ENCODE data around the gene OTX2.

Gene OTX2

DNA sequence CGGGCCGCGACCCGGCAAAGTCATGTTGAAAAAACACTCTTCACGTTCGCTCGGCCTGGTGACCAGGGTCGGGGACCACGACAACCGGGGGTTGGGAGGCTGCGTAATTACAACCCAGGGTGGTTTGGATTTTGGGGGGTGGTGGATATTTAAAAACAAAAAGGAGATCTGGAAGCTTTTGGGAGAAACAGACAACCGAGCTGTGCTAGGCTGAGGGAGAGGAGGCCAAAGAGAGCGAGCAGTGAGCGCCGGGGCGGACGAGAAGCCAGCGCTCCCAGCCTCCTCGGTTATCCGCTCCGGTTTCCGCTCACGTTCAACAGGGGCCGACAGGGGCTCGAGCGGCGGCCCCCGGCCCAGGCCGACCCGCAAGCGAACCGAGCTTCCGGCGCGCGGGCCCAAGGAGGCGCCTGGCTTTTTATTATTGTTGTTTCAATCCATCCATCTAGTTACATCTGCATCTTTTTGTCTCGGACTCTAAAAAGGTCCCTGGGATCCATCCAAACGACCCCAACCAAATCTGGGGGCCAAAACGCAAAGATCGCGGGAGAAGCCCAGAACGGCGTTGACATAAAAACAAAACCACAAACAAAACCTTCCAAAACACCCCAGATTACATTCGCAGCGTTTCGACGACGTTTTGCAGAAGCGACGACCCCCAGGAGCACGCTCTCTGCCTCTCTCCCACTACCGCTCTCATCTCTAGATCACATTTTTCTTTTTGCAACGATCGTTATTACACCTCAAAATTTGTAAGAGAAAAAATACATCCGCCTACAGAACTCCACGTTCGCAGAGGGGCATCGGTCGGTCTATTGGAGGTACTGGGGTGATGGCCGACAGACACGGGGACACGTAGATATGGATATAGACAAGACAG, 771 bp downstream of the OTX2 start:
- TF ChIP-seq, protein P1, sequence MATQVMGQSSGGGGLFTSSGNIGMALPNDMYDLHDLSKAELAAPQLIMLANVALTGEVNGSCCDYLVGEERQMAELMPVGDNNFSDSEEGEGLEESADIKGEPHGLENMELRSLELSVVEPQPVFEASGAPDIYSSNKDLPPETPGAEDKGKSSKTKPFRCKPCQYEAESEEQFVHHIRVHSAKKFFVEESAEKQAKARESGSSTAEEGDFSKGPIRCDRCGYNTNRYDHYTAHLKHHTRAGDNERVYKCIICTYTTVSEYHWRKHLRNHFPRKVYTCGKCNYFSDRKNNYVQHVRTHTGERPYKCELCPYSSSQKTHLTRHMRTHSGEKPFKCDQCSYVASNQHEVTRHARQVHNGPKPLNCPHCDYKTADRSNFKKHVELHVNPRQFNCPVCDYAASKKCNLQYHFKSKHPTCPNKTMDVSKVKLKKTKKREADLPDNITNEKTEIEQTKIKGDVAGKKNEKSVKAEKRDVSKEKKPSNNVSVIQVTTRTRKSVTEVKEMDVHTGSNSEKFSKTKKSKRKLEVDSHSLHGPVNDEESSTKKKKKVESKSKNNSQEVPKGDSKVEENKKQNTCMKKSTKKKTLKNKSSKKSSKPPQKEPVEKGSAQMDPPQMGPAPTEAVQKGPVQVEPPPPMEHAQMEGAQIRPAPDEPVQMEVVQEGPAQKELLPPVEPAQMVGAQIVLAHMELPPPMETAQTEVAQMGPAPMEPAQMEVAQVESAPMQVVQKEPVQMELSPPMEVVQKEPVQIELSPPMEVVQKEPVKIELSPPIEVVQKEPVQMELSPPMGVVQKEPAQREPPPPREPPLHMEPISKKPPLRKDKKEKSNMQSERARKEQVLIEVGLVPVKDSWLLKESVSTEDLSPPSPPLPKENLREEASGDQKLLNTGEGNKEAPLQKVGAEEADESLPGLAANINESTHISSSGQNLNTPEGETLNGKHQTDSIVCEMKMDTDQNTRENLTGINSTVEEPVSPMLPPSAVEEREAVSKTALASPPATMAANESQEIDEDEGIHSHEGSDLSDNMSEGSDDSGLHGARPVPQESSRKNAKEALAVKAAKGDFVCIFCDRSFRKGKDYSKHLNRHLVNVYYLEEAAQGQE (IDR thresholded peaks at IDR 0.05; ENCODE audit: insufficient read depth in 1 of 2, low read depth in 2 of 2, low read length in 2 of 2): no peak
- TF ChIP-seq POLR2AphosphoS5 (IDR thresholded peaks at IDR 0.05; ENCODE audit: low read depth, low read length) (no peak), SIN3A (IDR thresholded peaks at IDR 0.05; ENCODE audit: borderline replicate concordance, insufficient read depth, low read length) (no peak), FOXP2 (optimal IDR thresholded peaks at IDR 0.05; ENCODE audit: borderline replicate concordance, extremely low read depth, extremely low read length, insufficient read depth) (no peak), TAF1 (IDR thresholded peaks at IDR 0.05; ENCODE audit: borderline replicate concordance, insufficient read depth, low read length) (no peak)

DNA sequence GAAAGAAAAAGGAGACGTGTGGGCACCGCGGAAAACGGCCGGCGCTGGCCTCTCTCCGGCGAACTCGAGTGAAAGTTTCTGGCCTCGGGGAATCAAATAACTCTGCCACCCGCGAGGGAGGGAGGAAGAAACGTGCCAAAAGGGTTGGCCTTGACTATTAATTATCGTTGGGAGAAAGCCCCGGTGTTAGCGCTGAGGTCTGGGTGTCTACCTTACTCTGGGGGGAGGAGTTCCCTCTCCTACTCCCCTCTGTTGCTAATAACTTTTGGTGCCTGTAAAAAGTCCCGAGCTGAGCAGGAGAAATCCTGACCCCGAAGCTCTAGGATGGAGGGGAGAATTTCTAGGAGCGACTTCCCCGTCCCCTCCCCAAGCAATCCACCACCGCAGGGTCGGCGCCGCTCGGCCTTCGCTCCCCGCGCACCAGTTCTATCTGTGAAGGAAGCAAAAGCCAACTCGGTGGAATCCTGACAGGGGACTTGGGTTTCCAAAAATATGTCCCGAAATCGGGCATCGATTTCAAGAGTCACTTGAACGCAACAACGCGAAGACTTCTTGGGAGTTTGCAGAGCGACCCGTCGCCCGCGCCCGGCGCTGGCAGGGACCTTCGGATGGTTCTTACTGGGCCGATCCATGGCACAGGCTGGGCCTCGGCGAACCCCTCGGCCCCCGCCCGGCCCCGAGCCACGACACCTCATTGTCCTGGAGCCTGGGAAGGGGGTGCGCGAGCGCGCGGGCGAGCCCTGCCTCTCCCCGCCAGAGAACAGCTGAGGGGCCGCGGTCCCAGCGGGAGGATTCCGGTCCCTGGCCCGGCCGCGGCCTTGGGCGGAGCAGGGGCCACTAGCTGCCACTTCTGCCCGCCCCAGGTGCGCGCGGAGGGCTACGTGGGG, 1.7 kb downstream of the OTX2 start:
- TF ChIP-seq POLR2AphosphoS5 (IDR thresholded peaks at IDR 0.05; ENCODE audit: low read depth, low read length): no peak
- no peak for TF ChIP-seq FOXP2 (optimal IDR thresholded peaks at IDR 0.05; ENCODE audit: borderline replicate concordance, extremely low read depth, extremely low read length, insufficient read depth)
- TF ChIP-seq TAF1 (IDR thresholded peaks at IDR 0.05; ENCODE audit: borderline replicate concordance, insufficient read depth, low read length): no peak
- TF ChIP-seq, protein P1 (IDR thresholded peaks at IDR 0.05; ENCODE audit: insufficient read depth in 1 of 2, low read depth in 2 of 2, low read length in 2 of 2): no peak
- no peak for TF ChIP-seq SIN3A (IDR thresholded peaks at IDR 0.05; ENCODE audit: borderline replicate concordance, insufficient read depth, low read length)

DNA sequence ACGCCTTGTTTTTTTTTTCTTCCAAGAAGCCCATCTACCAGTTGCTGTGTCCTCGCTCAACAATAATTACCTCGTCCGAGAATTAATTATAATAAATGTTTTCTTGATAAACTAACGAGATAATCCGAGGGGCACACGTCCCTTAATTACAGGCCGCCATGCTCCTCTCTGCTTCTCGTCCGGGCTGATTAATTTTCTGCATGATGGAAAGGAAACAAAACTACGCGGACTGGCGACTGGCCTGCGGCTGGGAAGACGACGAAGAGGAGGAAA, 2.2 kb downstream of the OTX2 start:
- TF ChIP-seq TAF1 (IDR thresholded peaks at IDR 0.05; ENCODE audit: borderline replicate concordance, insufficient read depth, low read length) (no peak), POLR2AphosphoS5 (IDR thresholded peaks at IDR 0.05; ENCODE audit: low read depth, low read length) (no peak), FOXP2 (optimal IDR thresholded peaks at IDR 0.05; ENCODE audit: borderline replicate concordance, extremely low read depth, extremely low read length, insufficient read depth) (no peak), SIN3A (IDR thresholded peaks at IDR 0.05; ENCODE audit: borderline replicate concordance, insufficient read depth, low read length) (no peak)
- TF ChIP-seq, protein P1 (IDR thresholded peaks at IDR 0.05; ENCODE audit: insufficient read depth in 1 of 2, low read depth in 2 of 2, low read length in 2 of 2): no peak

DNA sequence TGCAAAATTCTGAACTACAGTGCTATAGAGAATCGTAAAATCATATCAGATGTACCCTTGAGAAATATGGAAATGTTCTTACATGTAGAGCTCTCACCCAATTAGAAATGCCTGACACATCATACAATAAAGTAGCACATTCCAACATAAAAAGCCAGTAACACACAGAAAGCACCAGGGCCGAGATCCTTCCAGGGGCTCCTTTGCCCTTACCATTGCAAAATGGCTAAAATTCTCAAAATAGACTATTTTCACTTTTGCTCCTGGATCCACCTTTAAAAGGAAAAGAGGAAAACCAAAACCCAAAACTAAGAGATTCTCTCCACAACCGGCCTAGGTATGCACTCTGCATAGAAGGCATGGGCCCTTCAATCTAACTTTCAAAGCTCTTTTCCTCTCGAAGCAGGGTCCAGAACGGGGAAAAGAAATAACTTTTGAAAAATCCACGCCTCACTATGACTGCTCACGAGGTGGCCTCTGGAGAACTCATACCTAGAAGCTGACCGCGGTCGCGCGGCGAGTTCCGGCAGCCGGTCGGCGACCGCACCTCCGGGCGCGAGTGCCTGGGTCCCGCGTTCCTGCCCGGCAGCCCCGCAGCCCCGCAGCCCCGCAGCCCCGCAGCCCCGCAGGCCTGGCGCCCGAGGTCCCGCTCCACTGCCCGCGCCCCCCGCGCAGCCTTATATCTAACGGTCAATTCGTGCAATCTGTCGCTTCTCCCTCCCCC, 2.7 kb downstream of the OTX2 start:
- TF ChIP-seq SIN3A (IDR thresholded peaks at IDR 0.05; ENCODE audit: borderline replicate concordance, insufficient read depth, low read length) (no peak), FOXP2 (optimal IDR thresholded peaks at IDR 0.05; ENCODE audit: borderline replicate concordance, extremely low read depth, extremely low read length, insufficient read depth) (no peak), POLR2AphosphoS5 (IDR thresholded peaks at IDR 0.05; ENCODE audit: low read depth, low read length) (no peak), TAF1 (IDR thresholded peaks at IDR 0.05; ENCODE audit: borderline replicate concordance, insufficient read depth, low read length) (no peak)
- TF ChIP-seq, protein P1 (IDR thresholded peaks at IDR 0.05; ENCODE audit: insufficient read depth in 1 of 2, low read depth in 2 of 2, low read length in 2 of 2): no peak

All from PFSK-1 (cell line).